Measurements from ENCODE around the gene FKBP10.
A peak's percentile ranks its signal among the peaks of the same experiment; 100 is the strongest.
"Not testable (repeated sequence)": the region's sequence is repeated elsewhere in the genome, so short reads cannot be mapped to it uniquely, and the experiment has no call there.

The FKBP10 gene

DNA sequence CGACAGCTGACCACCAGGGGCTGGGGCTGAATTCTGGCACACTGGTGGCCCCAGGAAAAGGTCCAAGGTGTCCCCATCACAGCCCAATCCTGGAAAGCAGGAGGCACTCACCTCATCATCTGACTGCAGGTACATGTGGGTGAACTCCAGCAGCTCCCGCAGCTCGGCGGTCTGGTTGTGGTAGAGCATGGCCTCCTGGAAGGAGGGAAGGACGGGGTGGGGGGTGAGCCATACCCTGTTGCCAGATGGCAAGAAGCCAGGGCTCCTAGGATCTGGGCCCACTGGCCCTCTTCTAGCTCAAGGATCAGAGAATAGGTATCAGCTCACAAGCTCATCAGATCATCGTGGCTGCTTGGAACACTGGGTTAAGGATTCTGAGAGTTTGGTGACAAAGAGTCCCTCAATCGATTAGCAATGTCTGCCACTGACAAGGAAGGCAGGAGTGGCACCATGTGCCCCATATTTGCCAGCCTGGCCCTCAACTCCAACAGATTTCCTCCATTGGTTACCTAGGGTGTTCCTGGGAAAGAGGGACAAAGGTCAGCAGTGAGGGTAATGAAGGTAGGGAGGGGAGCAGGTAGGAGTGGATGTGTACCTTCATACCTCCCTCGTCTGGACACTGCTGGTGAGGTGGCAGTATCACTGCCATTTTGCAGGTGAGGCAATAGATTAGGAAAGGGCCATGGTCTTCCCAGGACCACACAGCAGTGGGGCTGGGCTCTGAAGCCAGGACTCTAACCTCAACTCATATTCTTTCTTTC lies 5.9 kb upstream of the FKBP10 start:
- DNase-seq (ENCODE audit: low spot score) = no peak

DNA sequence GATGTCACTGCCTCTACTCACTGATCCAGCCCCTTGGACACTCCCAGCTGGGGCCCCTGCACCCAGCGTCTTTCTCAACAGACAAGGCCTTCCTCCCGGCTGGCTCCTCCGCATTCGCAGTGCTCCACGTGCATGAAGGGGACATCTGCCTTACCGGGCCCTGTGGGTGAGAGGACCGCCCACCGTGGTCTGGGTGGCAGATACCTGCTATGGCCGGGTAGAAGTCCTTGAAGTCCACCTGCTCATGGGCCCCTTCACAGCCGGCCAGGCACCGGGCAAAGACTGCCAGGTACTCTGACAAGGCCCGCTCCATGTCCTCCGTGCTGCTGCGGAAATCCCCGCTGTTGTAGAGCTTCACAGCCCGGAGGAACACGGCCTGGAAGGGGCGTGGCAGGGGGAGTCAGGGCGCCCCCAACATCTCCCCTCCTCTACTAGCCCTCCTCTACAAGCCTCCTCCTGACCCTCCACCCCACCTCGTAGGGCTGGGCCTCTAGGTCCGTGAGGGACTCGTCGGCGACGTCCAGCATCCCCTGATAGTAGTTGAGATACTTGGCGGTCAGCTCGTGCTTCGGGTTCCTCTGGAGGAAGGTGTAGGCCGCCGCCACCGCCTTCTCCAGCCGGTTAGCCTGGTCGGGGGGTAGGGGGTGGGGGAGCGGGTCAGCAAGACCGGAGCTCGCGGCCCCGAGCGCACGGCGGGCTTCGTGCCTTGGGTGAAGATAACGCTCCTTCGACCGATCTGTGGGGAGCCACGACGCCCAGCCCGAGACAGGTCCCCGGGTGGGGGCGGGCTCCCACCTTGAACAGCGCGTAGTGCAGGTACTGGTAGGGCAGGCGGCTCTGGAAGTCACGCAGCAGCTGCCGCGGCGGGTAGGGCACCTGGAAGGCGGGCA lies 1.9 kb upstream of the FKBP10 start:
- DNase-seq (ENCODE audit: low spot score) = no peak

DNA sequence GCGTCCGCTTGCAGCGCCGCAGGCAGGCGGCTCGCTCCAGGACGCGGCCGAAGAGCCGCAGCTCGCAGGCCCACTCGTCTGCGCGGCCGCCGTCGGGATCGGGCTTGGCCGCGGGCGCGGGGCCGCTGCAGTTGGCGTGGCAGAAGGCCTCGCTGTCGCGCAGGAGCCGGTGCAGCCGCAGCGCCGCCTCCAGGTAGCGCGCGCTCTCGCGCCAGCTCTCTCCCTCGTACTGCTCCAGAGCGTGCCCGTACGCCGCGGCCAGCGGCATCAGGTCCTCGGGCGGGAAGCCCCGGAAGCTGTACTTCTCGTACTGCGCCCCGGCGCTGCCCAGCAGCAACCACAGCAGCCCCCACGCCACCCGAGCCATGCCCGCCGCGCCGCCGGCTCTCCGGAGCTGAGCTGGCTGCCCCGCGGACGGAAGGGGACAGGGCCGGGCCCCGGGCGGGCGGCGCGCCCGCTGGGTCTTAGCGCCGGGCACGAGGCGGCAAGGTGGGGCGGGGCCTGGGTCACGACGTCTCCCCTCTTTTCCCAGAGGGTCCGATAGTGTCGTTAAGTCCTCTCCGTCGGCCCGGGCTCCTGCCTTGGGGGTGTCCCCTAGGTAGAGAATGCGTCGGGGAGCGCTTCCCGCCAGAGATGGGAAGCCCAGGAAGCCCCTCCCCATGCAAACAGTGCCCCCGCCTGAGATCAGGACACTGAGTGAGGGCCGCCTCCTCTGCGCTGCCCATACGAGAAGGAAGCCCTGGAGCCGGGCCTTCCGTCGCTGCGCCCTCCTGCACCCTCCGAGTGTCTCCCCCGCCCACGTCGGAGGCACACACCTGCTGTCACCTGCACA lies 1.0 kb upstream of the FKBP10 start, which contains the start of gene P3H4:
Gene P3H4, minus strand, starts transcription at position 401 of the 832 bp plus-strand sequence. Its CDS starts 34 bp downstream, at position 367.
- DNase-seq (ENCODE audit: low spot score) = peak; percentile 81

DNA sequence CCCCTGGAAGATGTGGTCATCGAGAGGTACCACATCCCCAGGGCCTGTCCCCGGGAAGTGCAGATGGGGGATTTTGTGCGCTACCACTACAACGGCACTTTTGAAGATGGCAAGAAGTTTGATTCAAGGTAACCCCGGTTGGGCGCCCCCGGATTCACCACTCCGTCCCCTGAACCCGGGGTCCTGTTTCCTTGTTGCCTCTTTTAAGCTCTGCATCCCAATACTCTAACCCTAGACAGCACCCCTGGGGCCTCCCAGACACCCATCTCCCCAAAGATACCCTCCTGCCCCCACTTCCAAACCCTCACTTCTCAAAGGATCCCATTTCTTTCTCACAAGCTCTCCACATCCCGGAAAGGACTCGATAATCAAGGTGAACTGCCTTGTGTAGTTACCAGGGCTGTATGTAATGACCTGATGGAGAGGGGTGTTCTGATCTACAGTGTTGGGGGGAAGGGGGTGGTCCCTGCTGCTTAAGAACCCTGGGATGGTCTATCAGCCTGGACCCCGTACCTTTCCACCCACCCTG lies 412 bp downstream of the FKBP10 start:
- no peak for DNase-seq (ENCODE audit: low spot score)

DNA sequence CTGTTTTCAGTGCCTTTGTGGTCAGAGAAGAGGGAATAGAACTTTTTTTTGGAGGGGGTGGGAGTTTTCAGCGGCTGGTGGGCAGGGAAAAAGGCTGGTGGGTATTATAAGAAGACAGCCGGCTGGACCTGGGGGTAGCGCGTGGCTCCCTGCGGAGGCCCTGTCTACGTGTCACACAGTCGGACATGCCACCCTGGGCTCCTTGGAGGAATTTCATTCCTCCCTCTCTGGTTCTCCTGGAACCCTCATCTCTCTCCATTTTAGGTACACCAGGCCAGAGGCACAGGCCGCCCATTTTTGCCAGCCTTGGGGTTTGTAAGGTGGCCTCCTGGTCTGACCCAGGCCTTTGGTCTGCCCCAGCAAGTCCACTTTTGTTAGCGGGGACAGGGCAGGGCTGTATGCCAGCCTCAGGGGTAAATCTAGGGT lies 908 bp downstream of the FKBP10 start:
- DNase-seq (ENCODE audit: low spot score) = no peak

DNA sequence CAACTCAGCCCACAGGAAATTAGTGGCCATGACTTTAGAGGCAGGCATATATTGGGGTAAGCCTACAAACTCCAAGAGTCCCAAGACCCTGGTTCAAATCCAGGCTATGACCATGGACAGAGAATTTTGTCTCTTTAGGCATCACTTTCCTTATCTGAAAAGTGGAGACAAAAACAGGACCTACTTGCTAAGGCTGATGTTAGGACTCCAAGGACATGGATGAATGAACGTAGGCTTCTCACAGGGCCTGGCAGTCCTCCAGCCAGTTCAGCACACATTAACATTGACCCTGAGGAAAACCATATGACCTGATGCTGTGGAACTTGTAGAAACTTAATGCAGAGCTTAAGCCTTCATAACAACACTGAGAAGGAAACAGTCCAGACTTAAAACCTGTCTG lies 1.4 kb downstream of the FKBP10 start:
- DNase-seq (ENCODE audit: low spot score) = no peak

DNA sequence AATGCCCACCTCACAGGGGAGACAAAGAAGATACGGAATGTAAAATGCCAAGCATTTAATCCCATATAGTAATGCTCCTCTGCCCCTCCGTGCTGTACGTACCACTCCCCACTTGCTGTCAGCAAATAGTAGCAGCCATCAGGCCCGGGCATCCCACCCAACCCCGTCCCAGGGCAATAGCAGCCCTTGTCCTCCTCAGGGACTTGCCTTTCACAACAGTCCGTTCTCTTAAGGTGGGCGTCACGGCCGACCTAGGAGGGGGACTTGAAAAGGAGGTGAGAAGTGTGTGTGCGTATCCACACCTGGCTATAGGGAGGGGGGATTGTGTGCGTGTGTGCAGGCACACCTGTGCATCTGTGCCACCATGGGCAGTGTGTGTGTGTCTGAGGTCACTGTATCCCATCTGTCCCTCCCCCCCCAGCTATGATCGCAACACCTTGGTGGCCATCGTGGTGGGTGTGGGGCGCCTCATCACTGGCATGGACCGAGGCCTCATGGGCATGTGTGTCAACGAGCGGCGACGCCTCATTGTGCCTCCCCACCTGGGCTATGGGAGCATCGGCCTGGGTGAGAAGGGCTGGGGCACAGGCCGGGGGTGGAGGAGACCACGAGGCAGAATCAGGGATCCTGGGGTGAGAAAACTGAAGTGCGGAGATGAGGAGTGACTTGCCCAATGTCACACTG lies 4.0 kb downstream of the FKBP10 start:
- no peak for DNase-seq (ENCODE audit: low spot score)

DNA sequence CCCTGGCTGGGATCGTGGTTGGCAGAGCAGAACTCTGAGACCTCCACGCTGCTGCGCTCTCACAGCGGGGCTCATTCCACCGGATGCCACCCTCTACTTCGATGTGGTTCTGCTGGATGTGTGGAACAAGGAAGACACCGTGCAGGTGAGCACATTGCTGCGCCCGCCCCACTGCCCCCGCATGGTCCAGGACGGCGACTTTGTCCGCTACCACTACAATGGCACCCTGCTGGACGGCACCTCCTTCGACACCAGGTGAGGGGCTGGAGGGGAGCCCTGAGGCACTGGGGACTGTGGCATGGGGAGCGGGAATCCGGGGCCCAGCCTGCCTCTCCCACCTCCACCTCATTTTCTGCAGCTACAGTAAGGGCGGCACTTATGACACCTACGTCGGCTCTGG lies 5.2 kb downstream of the FKBP10 start:
- no peak for DNase-seq (ENCODE audit: low spot score)

DNA sequence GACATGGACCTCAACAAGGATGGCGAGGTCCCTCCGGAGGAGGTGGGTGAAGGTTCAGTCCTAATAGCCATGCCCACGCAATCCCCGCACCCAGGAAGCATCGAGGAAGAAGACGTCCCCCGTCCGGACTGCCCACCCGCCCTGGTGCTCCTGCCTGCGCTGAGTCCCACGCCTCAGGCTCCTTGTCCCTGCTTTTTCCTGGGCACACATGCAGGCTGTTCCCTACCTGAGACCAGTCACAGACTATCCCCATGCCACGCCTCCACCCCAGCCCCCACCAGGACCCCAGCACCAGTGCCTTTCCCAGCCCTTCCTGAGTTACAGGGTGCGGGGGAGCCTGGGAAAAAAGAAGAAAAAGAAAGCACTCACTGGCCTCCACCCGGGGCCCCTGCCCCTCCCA lies 9.0 kb downstream of the FKBP10 start:
- DNase-seq (ENCODE audit: low spot score) = no peak

DNA sequence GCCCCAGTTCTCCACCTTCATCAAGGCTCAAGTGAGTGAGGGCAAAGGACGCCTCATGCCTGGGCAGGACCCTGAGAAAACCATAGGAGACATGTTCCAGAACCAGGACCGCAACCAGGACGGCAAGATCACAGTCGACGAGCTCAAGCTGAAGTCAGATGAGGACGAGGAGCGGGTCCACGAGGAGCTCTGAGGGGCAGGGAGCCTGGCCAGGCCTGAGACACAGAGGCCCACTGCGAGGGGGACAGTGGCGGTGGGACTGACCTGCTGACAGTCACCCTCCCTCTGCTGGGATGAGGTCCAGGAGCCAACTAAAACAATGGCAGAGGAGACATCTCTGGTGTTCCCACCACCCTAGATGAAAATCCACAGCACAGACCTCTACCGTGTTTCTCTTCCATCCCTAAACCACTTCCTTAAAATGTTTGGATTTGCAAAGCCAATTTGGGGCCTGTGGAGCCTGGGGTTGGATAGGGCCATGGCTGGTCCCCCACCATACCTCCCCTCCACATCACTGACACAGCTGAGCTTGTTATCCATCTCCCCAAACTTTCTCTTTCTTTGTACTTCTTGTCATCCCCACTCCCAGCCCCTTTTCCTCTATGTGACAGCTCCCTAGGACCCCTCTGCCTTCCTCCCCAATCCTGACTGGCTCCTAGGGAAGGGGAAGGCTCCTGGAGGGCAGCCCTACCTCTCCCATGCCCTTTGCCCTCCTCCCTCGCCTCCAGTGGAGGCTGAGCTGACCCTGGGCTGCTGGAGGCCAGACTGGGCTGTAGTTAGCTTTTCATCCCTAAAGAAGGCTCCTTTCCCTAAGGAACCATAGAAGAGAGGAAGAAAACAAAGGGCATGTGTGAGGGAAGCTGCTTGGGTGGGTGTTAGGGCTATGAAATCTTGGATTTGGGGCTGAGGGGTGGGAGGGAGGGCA lies 9.7 kb downstream of the FKBP10 start:
- DNase-seq (ENCODE audit: low spot score) = no peak

DNA sequence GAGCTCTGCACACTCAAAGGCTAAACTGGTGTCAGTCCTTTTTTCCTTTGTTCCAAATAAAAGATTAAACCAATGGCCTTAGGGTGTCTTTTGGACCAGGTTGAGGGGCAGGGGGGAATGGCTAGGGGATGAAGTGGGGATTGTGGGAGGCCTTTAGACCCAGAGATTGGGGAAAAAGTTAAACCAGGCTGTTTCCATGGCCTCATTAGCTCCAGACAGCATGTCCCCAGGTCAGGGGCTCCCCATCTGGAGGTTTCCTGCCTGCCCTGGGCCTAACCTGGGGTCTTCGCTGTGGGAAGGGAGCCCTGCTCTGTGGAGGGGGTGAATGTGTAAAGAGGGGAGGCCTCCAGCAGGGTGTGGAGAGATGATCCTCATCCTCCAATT lies 10.3 kb downstream of the FKBP10 start:
- DNase-seq (ENCODE audit: low spot score) = no peak

DNA sequence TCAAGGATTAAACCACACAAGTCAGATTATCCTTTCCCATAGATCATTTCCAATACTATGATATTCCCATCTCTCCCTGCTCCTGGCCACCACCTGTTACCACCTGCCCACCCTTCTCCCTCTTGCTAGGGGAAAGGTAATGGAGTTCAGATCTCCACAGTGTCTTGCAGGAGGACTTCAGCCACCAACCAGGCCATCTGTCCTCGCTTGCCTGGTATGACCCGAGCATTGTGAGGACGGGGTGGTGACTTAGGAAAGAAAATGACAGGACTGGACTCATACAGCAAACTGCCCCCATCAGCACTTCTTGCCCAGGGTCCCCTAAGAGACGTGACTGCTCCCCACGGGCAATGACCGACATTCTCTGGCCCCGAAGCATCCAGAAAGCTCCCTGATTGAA lies 10.8 kb downstream of the FKBP10 start:
- no peak for DNase-seq (ENCODE audit: low spot score)

DNA sequence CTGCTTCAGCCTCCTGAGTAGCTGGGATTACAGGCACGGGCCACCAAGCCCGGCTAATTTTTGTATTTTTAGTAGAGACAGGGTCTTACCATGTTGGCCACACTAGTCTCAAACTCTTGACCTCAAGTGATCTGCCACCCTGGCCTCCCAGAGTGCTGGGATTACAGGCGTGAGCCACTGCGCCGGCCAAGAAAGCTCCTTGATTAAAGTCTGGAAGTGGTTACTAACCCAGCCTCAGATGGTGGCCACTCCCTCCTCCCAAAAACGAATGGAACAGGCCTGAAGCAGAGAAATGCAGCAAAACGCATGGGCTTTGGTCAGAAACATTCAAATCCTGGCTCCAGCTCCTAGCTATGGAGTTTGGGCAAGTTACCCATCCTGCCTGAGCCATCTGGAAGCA lies 11.3 kb downstream of the FKBP10 start:
- DNase-seq (ENCODE audit: low spot score) = no peak

DNA sequence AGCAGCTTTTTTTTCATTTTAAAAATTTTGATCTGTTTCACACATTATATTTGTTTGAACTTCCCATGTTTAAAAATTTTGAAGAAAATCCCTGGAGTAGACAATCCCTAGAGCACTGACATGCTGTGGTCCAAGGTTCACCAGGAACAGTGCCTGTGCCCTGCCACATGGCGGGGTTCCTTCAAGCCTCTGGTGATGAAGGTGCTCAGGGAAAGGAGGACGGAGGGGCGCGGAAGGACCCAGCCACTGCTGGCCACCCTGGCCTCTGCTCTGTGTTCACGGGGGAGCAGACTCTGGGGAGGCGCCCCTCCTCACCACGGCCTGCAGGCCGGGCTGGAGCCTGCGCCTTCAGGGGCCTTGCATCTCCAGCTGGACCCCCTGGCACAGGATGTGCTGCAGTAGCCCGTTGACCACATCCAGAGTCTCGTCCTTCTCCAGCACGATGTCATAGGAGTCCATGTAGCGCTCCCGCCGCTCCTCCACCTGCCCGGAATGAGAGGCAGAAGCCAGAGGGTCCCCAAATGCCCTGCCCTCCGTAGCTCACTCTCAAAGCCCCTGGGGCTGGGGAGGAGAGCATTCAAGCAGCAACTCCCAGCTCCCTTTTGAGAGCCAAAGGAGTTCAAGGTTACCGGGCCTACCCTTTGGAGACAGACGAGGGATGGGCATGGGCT lies 12.5 kb downstream of the FKBP10 start:
- no peak for DNase-seq (ENCODE audit: low spot score)

DNA sequence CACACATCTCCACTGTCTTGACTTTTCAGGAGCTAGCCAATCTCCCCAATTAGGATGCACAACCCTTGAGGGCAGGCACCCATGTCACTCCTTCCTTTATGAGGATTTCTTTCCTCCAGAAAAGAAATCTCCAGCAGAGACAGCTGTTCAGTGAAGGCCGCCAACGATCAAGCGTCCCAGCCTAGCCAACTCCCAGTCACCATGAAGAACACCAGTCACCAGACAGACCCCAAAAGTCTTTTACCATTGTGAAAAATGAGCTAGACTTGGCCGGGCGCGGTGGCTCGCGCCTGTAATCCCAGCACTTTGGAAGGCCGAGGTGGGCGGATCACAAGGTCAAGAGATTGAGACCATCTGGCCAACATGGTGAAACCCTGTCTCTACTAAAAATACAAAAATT lies 17.2 kb downstream of the FKBP10 start:
- not testable (repeated sequence) for DNase-seq (ENCODE audit: low spot score)

DNA sequence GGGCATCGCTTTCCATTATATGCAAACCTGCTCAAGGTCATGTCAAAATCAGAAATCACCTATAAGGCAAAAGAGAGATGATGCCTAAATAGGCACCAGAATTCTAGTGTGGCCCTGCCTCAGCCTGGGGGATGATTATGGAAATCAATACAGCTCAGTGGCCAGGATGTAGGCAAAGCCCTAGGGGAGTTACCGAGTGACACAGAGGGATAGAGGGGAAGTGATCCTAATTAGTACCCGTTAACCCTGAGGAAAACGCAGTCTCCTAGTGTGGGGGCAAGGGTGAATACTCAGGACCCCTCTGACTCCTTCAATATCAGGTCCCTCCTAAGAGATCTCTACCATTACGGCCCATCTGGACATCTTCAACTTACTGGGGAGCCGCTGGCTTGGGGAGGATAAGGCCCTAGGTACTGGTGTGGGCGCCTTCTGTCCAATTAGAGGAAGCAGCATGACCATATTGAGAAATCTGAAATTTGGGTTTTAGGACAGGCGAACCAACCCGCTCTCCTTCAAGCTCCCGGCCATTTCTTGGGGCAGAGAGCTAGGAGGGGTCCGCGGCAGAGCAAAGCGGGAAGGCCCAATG lies 22.5 kb downstream of the FKBP10 start:
- DNase-seq (ENCODE audit: low spot score) = no peak

DNA sequence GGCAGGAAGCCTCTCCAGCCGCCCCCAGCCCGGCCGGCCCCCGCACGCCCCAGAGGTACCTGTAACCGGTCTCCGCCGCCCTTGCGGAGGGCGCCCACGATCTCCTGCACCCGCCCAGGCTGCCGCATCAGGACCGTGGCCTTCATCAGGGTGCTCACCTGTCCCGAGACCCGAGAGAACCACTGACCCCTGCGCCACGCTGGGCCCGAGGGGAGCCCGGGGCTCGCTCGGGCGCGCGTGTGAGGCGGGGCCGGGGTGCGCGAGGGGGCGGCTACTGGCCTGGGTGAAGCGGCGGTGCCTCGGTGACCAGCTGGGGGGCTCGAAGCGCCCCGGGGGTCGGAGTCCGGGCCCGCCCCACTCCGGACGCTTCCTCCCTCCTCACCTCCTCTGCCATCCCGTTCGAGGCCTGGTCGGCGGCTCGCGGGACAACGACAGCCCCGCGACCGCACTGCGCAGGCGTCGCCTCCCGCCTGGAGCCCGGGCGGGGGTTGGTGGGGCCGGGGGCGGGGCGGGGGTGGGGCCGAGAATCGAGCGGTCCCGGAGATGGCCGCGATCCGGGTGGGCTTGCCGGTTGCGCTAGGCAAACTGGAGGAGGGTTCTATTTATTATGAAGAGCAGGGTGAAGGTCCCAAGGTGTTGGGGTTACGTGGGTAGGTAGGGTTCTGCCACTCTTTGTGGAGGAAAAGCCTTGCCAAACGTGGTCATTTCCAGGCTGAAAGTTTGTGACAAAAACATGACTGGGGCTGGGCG lies 23.2 kb downstream of the FKBP10 start, which contains the start of gene NT5C3B:
Gene NT5C3B, minus strand, starts transcription at position 433 of the 750 bp plus-strand sequence. Its CDS starts 39 bp downstream, at position 394.
- DNase-seq (ENCODE audit: low spot score) = peak; percentile 76
